Measurements from ENCODE around the gene SIRPA.

The SIRPA gene

DNA sequence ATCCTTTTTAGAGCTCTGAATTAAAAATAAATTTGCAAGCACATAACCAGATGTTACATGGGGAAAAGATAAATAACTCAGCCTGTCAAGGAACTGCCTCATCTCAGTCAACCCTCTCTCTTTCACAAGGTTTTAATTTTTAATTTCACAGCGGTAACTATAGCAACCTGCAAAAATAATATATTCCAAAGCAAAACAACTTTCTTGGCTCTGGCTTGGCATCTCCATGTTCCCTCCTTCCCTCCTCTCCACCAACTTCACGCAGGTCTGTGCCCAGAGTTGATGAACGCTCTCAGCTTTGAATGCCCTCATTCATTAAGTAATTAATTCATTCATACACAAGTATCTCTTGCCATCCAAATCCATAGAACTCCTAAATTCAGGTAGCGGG is 32.5 kb upstream of the SIRPA start:
- Histone ChIP-seq H3K27me3 (ENCODE audit: insufficient read depth, poor library complexity, severe bottlenecking) (no peaks in the 10 kb centered on the region), H3K27ac (replicated peaks) (no peak overlapping the region), H3K4me3 (replicated peaks; ENCODE audit: insufficient read depth, low read length) (no peak overlapping the region)
- DNase-seq (ENCODE audit: low read depth in 1 of 2, low spot score in 1 of 2) = no peak
- TF ChIP-seq, protein P1, sequence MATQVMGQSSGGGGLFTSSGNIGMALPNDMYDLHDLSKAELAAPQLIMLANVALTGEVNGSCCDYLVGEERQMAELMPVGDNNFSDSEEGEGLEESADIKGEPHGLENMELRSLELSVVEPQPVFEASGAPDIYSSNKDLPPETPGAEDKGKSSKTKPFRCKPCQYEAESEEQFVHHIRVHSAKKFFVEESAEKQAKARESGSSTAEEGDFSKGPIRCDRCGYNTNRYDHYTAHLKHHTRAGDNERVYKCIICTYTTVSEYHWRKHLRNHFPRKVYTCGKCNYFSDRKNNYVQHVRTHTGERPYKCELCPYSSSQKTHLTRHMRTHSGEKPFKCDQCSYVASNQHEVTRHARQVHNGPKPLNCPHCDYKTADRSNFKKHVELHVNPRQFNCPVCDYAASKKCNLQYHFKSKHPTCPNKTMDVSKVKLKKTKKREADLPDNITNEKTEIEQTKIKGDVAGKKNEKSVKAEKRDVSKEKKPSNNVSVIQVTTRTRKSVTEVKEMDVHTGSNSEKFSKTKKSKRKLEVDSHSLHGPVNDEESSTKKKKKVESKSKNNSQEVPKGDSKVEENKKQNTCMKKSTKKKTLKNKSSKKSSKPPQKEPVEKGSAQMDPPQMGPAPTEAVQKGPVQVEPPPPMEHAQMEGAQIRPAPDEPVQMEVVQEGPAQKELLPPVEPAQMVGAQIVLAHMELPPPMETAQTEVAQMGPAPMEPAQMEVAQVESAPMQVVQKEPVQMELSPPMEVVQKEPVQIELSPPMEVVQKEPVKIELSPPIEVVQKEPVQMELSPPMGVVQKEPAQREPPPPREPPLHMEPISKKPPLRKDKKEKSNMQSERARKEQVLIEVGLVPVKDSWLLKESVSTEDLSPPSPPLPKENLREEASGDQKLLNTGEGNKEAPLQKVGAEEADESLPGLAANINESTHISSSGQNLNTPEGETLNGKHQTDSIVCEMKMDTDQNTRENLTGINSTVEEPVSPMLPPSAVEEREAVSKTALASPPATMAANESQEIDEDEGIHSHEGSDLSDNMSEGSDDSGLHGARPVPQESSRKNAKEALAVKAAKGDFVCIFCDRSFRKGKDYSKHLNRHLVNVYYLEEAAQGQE (IDR thresholded peaks at IDR 0.05; ENCODE audit: insufficient replicate concordance, low read depth) = no peak
- no peak for TF ChIP-seq GABPA (IDR thresholded peaks at IDR 0.05; ENCODE audit: low read depth)
- no peak for TF ChIP-seq CTCF (IDR thresholded peaks at IDR 0.05; ENCODE audit: insufficient read depth, low read length)
- no peak for TF ChIP-seq POLR2AphosphoS5 (IDR thresholded peaks at IDR 0.05; ENCODE audit: low read depth)
- TF ChIP-seq SPI1 (IDR thresholded peaks at IDR 0.05; ENCODE audit: borderline replicate concordance, low read depth) = no peak

- Histone ChIP-seq H3K27ac (replicated peaks) (no peak overlapping the region), H3K4me3 (replicated peaks; ENCODE audit: insufficient read depth, low read length) (no peak overlapping the region), H3K27me3 (ENCODE audit: insufficient read depth, poor library complexity, severe bottlenecking) (no peaks in the 10 kb centered on the region)
- no peak for DNase-seq (ENCODE audit: low read depth in 1 of 2, low spot score in 1 of 2)
- TF ChIP-seq CTCF (IDR thresholded peaks at IDR 0.05; ENCODE audit: insufficient read depth, low read length) (no peak), POLR2AphosphoS5 (IDR thresholded peaks at IDR 0.05; ENCODE audit: low read depth) (no peak), SPI1 (IDR thresholded peaks at IDR 0.05; ENCODE audit: borderline replicate concordance, low read depth) (no peak), GABPA (IDR thresholded peaks at IDR 0.05; ENCODE audit: low read depth) (no peak)
- TF ChIP-seq, protein P1 (IDR thresholded peaks at IDR 0.05; ENCODE audit: insufficient replicate concordance, low read depth) = no peak
Observed at GRCh38 chr20:1863296-1863695, 31.9 kb upstream of the SIRPA start.

- no peak overlapping the region for H3K27ac ChIP-seq (replicated peaks)
Observed at GRCh38 chr20:1866834-1867233, 28.4 kb upstream of the SIRPA start.

More at GRCh38 chr20:1866834-1867233, 28.4 kb upstream of the SIRPA start:
- Histone ChIP-seq H3K27me3 (ENCODE audit: insufficient read depth, poor library complexity, severe bottlenecking) (no peaks in the 10 kb centered on the region), H3K4me3 (replicated peaks; ENCODE audit: insufficient read depth, low read length) (no peak overlapping the region)
- TF ChIP-seq POLR2AphosphoS5 (IDR thresholded peaks at IDR 0.05; ENCODE audit: low read depth) = no peak
- TF ChIP-seq, protein P1 (IDR thresholded peaks at IDR 0.05; ENCODE audit: insufficient replicate concordance, low read depth) = no peak
- DNase-seq (ENCODE audit: low read depth in 1 of 2, low spot score in 1 of 2) = no peak

Measured in HL-60 (cell line).